Erythroblast (primary cell): Measurements from ENCODE around the gene RPS6KA3.

Source experiments
- GATA1 ChIP-seq: IDR thresholded peaks from 2 replicates; pipeline ENCODE4 v1.6.1; 2011; ENCODE audit warnings: low read depth, mild to moderate bottlenecking, control low read depth, low read length, moderate library complexity
- POLR2A ChIP-seq: IDR thresholded peaks from 2 replicates; pipeline ENCODE4 v1.6.1; 2011; ENCODE audit warnings: mild to moderate bottlenecking, low read length

DNA sequence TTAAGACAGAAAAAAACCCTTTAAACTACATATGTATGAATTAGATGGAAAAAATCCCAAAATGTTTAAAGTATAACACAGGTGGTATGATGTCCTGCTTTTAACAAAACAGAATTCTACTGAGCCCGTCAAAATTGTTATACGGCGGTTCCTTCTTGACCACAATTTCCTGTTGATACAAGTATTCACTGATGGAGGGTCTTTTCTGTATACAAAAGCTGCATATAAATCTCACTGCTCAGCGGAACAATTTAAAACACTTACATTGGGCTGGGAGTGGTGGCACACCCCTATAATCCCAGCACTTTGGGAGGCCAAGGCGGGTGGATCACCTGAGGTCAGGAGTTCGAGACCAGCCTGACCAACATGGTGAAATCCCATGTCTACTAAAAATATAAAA, 62.4 kb downstream of the RPS6KA3 start:
- TF ChIP-seq POLR2A: no peak
- no peak for TF ChIP-seq GATA1
